COLO829 (cell line): ENCODE results near the gene GLT8D1.
"Not testable (repeated sequence)": the region's sequence is repeated elsewhere in the genome, so short reads cannot be mapped to it uniquely, and the experiment has no call there.

Experiments used
- DNase-seq: peaks from one replicate; pipeline ENCODE4 v3.0.0; 2012; ENCODE audit warnings: low spot score

The GLT8D1 gene

DNA sequence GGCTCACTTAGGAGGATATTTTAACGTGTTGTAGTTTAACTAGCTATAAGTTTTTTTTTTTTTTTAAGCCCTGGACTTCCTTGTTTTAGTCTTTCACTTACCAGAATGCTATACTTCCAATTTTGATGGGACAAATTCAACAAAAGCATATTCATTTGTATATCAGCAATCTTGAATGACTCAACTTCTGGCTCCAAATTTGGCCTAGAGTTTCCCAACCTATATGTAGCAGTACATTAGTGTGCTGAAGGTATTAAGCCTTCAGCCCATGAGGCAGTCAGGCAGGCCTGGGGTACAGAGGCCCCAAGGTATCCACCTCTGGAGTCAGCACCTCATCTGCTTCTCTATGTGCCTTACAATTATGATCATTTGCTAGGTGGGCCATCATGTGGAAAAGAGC, 25.8 kb downstream of the GLT8D1 start:
- no peak for DNase-seq

DNA sequence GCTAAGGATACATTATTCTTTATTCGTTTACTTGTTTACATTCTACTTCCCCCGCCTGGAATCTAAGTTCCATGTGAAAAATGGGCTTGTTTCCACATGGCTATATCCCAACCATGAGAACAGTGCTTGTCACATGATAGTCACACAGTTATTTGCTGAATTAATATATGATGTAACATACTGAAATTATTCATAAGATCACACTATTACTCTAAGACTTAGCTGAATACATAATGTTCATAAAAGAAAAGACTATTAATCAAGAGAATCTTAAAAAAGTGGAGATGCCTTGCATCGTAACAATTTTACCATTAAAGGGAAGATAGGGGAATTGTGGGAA, 26.4 kb downstream of the GLT8D1 start:
- DNase-seq: no peak

DNA sequence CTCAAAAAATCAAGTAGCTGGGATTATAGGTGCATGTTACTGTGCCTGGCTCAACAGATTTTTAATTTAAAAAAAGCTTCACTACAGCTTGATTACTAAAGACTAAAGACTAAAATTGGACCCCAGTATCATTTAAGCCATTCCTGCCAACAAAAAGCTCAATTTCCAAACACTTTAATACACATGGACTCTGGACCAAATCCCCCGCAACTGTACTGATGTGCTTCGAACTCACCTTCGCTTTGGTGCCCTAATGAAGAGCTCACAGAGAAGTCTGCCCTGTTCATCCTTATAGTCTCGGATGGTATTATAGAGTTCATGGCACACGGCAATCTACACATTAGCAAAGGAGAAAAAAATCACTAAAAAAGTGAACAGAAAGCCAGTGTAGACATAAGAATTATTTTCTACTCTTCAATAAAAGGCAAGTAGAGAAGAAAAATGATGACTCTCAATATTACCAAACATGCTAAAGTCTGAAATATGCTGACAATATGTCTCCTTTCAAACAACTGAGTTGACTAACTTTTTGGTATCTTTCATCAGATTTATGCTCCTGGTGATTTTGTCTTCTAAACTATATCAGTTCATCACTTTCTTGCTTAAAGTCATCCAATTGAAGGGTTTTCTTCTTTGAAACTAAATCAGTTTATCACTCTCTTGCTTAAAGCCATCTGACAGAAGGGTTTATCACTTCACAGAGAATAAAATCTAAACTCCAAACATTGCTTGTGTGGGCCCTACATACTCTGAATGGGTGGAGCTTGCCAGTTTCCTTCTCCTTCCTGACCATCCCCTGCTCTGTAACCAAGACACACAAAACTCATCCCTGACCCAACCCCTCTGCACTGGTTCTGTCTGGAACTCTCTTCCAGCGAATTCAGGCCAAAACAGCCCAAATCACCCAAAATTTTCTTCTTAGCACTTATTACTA, 27.1 kb downstream of the GLT8D1 start:
- DNase-seq: no peak

DNA sequence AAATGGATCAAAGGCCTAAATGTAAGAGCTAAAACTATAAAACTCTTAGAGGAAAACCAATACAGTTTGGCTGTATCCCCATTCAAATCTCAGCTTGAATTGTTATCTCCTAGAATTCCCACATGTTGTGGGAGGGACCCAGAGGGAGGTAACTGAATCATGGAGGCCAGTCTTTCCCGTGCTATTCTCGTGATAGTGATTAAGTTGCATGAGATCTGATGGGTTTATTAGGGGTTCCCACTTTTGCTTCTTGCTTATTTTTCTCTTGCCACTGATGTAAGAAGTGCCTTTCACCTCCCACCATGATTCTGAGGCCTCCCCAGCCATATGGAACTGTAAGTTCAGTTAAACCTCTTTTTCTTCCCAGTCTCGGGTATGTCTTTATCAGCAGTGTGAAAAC, 29.4 kb downstream of the GLT8D1 start:
- DNase-seq: not testable (repeated sequence)

DNA sequence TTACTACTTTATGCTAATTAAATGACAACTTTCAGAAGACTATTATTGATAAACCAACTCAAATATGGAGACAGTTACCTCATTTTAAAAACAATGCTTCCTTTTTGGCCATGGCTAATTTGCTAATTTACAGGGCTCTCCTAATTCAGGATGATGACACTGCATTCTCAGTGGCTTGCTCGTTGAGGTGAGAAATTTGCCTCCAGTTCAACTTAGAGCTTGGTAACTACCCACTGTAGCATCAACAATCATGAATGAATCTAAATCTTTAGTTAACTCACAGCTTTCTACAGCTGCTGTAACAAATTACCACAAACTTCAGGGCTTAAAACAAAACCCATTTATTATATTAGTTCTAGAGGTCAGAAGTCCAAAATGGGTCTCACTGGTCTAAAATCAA, 33.9 kb downstream of the GLT8D1 start:
- no peak for DNase-seq

DNA sequence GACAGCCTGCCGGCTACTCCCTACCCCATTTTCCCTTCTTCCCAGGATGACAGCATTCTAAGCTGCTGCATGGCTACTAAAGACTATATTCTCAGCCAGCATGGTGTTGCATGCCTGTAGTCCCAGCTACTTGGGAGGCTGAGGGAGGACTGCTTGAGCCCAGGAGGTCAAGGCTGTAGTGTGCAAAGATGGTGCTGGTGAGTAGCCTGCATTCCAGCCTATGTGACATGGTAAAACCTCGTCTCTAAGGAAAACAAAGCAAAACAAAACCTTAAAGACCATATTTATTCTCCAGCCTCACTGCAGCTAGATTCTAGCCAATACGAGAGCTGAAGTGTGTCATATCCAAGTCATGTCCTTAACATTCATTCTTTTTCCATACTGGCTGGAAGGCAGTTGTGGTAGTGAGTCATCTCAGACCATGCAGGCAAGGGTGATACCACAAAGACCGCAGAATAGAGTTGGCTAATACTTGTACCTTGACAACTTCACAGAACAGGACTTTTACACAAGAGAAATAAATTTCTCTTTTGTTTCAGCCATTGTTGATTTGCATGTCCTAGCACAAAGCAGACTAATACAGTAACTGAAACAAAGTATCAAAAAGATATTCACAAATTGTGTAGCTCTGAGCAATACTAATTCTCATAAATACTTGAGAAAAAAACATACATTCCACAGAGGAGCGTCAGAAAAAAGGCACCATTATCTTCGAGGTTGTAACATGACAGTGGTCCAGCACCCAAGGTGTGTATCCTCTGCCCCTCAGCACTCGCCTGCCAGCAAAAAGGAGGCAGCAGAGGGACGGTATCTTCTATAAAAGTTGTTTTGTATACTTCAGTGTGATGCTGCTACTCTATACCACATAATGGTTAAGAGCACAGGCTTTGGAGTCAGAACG, 34.7 kb downstream of the GLT8D1 start:
- peak; percentile 91 for DNase-seq

DNA sequence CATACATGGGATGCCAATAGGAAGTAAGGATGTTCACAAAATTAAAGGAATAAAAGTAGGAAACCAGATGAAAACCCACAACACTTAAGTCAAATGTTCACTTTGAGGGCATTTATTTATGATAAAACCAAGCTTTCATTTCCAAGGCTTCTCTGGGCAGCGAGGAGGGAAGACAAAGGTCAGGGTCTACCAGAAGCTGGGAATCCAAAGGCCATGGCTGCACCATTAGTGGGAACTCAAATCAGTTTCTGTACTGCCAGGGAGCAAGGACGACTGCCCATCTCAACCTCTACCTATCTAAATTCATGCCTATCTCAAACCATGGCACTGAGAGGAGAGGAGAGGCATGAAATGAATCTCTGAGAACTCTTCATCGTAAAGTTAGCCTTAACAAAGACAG, 42.5 kb downstream of the GLT8D1 start:
- no peak for DNase-seq

DNA sequence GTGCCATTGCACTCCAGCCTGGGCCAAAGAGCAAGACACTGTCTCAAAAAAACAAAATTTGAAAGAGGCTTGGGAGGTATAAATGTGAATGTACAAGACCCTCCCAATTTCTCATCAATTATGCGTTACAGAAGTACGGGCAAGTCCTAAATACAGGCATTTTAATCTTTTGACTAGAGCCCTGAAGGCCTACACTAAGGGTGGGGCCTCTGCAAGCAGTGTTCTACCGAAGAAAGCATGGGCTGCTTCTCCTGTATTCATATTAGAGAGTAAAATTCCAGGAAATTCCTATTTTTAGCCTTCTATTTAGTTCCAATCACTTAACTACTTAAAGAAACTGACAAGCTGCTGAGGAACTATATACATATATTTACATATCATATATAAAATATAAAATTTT, 45.5 kb downstream of the GLT8D1 start:
- DNase-seq: no peak

DNA sequence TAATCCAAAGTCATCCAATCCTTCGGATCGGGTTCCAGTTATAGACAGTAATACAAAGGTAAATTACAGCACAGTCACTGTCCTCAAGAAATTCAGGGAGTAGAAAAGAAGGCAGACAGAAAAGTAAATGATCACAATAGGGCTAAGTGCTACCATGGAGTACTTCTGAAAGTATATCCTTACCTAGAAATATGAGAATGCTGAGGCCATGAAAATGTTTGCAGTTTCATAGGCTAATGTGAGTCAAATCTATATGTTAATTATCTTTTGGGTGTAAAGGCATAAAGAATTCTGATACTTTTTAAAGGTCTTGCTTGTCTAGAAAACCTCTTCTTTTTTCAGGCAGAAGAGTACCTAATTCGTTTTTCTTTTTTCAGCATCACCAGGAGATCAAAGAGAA, 49.7 kb downstream of the GLT8D1 start:
- DNase-seq: no peak

DNA sequence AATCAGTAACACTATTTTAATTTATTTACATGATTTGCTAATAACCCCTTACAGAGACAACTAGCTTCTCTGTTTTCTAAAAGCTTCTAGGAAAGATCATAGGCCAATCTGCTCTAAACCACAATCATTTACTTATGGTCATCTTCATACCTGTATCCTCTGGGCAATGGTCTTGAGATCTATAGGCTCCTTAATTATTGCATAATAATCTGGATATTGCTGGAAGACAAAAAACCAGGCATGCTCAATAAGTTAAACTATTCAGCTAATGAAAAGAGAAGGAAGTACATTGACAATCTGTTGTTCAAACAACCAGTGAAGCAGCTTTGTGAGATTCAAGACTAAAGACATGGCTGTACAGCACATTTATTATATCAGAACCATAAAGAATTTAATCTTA, 54.0 kb downstream of the GLT8D1 start:
- no peak for DNase-seq

DNA sequence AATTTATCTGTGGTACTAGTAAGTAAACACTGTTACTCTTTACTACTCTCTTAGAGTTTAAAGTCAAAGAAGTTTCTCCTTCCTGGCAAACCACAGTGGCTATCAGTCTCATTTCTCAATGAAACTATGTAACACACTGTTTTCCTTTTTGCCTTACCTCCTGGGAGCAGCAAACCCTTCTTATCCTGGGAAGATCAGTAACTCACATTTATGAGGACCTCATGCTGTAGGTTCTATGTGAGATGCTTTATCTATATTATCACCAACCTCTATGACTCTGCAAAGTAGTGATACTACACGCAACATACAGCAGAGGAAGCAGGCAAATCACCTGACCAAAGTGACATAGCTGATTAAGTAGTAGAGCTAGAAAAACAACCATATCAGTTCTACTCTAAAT, 55.2 kb downstream of the GLT8D1 start:
- no peak for DNase-seq

DNA sequence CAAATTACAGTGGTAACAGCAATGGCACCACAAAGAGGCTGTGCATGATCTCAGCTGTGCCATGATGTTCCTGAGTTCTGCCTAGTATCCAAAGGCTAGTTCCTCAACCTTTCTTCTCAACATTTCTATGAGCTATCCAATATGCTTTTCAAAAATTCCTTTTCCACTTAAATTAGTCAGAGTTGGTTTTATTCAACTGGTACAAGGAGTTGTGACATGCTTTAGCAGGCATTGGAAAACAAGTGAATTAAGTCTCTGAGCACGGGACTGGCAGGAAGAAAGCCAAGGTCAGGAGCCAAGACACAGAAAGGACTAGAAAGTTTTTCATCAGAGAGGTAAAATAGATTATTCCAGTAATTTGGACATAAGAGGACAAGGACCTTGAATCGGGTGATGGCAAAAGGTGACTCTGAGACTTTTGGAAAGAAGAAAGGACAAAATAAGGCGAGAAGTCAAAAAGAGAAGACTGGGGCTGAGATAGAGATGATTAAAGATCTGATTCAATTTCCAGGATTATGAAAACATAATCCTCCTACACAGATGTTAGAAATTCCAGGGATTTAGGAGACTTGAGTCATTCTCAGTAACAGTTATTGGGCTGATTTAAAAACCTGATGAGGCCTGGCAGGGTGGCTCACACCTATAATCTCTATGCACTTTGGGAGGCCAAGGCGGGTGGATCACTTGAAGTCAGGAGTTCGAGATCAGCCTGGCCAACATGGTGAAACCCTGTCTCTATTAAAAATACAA, 56.0 kb downstream of the GLT8D1 start:
- DNase-seq: no peak

DNA sequence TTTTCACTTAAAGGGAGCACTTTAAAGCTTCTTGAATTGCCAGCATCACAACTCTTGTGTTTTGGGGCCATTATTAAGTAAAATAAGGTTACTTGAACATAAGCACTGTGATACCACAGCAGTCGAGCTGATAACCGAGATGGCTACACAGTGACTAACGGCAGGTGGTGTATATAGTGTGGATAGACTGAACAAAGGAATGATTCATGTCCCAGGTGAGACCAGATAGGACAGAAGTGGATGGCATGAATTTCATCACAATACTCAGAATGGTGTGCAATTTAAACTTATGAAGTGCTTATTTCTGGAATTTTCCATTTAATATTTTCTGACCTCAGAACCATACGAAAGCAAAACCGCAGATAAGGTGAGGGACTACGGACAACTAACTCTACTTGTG, 60.0 kb downstream of the GLT8D1 start:
- DNase-seq: no peak
